ENCODE results near the gene TOGARAM2.

- TF ChIP-seq, protein P1, sequence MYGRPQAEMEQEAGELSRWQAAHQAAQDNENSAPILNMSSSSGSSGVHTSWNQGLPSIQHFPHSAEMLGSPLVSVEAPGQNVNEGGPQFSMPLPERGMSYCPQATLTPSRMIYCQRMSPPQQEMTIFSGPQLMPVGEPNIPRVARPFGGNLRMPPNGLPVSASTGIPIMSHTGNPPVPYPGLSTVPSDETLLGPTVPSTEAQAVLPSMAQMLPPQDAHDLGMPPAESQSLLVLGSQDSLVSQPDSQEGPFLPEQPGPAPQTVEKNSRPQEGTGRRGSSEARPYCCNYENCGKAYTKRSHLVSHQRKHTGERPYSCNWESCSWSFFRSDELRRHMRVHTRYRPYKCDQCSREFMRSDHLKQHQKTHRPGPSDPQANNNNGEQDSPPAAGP (tag by site-specific recombination; IDR thresholded peaks at IDR 0.05), result no peak
- TF ChIP-seq CTCF (tag by site-specific recombination; IDR thresholded peaks at IDR 0.05) (no peak), ZNF311 (tag by site-specific recombination; IDR thresholded peaks at IDR 0.05; ENCODE audit: borderline replicate concordance) (no peak), PRDM10 (tag by site-specific recombination; IDR thresholded peaks at IDR 0.05) (no peak), ZNF350 (tag by site-specific recombination; IDR thresholded peaks at IDR 0.05) (no peak), ZNF140 (tag by site-specific recombination; IDR thresholded peaks at IDR 0.05) (no peak), KLF1 (tag by site-specific recombination; IDR thresholded peaks at IDR 0.05) (no peak), PBX3 (CRISPR knock-in tag; IDR thresholded peaks at IDR 0.05) (no peak), ZNF791 (tag by site-specific recombination; IDR thresholded peaks at IDR 0.05) (no peak)
- TF ChIP-seq, protein P2, sequence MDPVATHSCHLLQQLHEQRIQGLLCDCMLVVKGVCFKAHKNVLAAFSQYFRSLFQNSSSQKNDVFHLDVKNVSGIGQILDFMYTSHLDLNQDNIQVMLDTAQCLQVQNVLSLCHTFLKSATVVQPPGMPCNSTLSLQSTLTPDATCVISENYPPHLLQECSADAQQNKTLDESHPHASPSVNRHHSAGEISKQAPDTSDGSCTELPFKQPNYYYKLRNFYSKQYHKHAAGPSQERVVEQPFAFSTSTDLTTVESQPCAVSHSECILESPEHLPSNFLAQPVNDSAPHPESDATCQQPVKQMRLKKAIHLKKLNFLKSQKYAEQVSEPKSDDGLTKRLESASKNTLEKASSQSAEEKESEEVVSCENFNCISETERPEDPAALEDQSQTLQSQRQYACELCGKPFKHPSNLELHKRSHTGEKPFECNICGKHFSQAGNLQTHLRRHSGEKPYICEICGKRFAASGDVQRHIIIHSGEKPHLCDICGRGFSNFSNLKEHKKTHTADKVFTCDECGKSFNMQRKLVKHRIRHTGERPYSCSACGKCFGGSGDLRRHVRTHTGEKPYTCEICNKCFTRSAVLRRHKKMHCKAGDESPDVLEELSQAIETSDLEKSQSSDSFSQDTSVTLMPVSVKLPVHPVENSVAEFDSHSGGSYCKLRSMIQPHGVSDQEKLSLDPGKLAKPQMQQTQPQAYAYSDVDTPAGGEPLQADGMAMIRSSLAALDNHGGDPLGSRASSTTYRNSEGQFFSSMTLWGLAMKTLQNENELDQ (tag by site-specific recombination; IDR thresholded peaks at IDR 0.05; ENCODE audit: low read depth), result no peak
Measured at GRCh38 chr2:28941008-28941407, 40.1 kb upstream of the TOGARAM2 start.
